ENCODE data around the gene GJB6.

The GJB6 gene

GRCh38 chr13:20270163-20270865 is 38.2 kb upstream of the GJB6 start:
- no peak for DNase-seq (ENCODE audit: extremely low spot score)
- TF ChIP-seq ZNF384 (IDR thresholded peaks at IDR 0.05) (no peak), LEF1 (IDR thresholded peaks at IDR 0.05; ENCODE audit: borderline replicate concordance) (no peak), TARDBP (IDR thresholded peaks at IDR 0.05) (no peak), PKNOX1 (IDR thresholded peaks at IDR 0.05) (no peak), FOXM1 (IDR thresholded peaks at IDR 0.05; ENCODE audit: borderline replicate concordance) (no peak), FOXA1 (IDR thresholded peaks at IDR 0.05) (no peak), BHLHE40 (IDR thresholded peaks at IDR 0.05; ENCODE audit: borderline replicate concordance) (no peak), ELF4 (IDR thresholded peaks at IDR 0.05) (no peak), HDGF (IDR thresholded peaks at IDR 0.05; ENCODE audit: borderline replicate concordance) (no peak), SUZ12 (IDR thresholded peaks at IDR 0.05) (no peak), CTBP1 (IDR thresholded peaks at IDR 0.05; ENCODE audit: borderline replicate concordance) (no peak), ARNT (IDR thresholded peaks at IDR 0.05) (no peak), L3MBTL2 (conservative IDR thresholded peaks at IDR 0.05) (no peak), NFRKB (IDR thresholded peaks at IDR 0.05) (no peak), SP1 (IDR thresholded peaks at IDR 0.05) (no peak), FOXK2 (IDR thresholded peaks at IDR 0.05) (no peak)
- ChIA-PET POLR2A (no interaction called here), CTCF (interaction anchor here (1.3 kb wide), 1 partner anchor 73 kb away, joined by 4 read pairs; no protein-coding TSS in a partner anchor)

- ChIA-PET POLR2A (no interaction called here), CTCF (no interaction called here)
- DNase-seq (ENCODE audit: extremely low spot score): no peak
- TF ChIP-seq FOXA1 (IDR thresholded peaks at IDR 0.05): no peak
Observed at GRCh38 chr13:20264271-20265018, 32.3 kb upstream of the GJB6 start.

- ChIA-PET CTCF (no interaction called here), POLR2A (no interaction called here)
- TF ChIP-seq FOXA1 (IDR thresholded peaks at IDR 0.05): no peak
- TF ChIP-seq ELF4 (IDR thresholded peaks at IDR 0.05): no peak
- no peak for TF ChIP-seq FOXK2 (IDR thresholded peaks at IDR 0.05)
- TF ChIP-seq CTBP1 (IDR thresholded peaks at IDR 0.05; ENCODE audit: borderline replicate concordance): no peak
- no peak for TF ChIP-seq ARNT (IDR thresholded peaks at IDR 0.05)
- TF ChIP-seq TARDBP (IDR thresholded peaks at IDR 0.05): no peak
- TF ChIP-seq HDGF (IDR thresholded peaks at IDR 0.05; ENCODE audit: borderline replicate concordance): no peak
- no peak for TF ChIP-seq BHLHE40 (IDR thresholded peaks at IDR 0.05; ENCODE audit: borderline replicate concordance)
- TF ChIP-seq LEF1 (IDR thresholded peaks at IDR 0.05; ENCODE audit: borderline replicate concordance): no peak
- no peak for TF ChIP-seq ZNF384 (IDR thresholded peaks at IDR 0.05)
- TF ChIP-seq SP1 (IDR thresholded peaks at IDR 0.05): no peak
- TF ChIP-seq L3MBTL2 (conservative IDR thresholded peaks at IDR 0.05): no peak
- no peak for TF ChIP-seq SUZ12 (IDR thresholded peaks at IDR 0.05)
- no peak for TF ChIP-seq FOXM1 (IDR thresholded peaks at IDR 0.05; ENCODE audit: borderline replicate concordance)
- no peak for TF ChIP-seq PKNOX1 (IDR thresholded peaks at IDR 0.05)
- DNase-seq (ENCODE audit: extremely low spot score): no peak
Observed at GRCh38 chr13:20263393-20264044, 31.4 kb upstream of the GJB6 start.

- POLR2A ChIA-PET: no interaction called here
- no peak for DNase-seq (ENCODE audit: extremely low spot score)
- TF ChIP-seq SP1 (IDR thresholded peaks at IDR 0.05) (no peak), L3MBTL2 (conservative IDR thresholded peaks at IDR 0.05) (no peak), HDGF (IDR thresholded peaks at IDR 0.05; ENCODE audit: borderline replicate concordance) (no peak), TARDBP (IDR thresholded peaks at IDR 0.05) (no peak), FOXM1 (IDR thresholded peaks at IDR 0.05; ENCODE audit: borderline replicate concordance) (no peak), ARNT (IDR thresholded peaks at IDR 0.05) (no peak), SUZ12 (IDR thresholded peaks at IDR 0.05) (no peak), PKNOX1 (IDR thresholded peaks at IDR 0.05) (no peak), BHLHE40 (IDR thresholded peaks at IDR 0.05; ENCODE audit: borderline replicate concordance) (no peak), ELF4 (IDR thresholded peaks at IDR 0.05) (no peak), LEF1 (IDR thresholded peaks at IDR 0.05; ENCODE audit: borderline replicate concordance) (no peak), FOXA1 (IDR thresholded peaks at IDR 0.05) (no peak), CTBP1 (IDR thresholded peaks at IDR 0.05; ENCODE audit: borderline replicate concordance) (no peak), ZNF384 (IDR thresholded peaks at IDR 0.05) (no peak), FOXK2 (IDR thresholded peaks at IDR 0.05) (no peak), NFRKB (IDR thresholded peaks at IDR 0.05) (no peak)
- CTCF ChIA-PET: no interaction called here
Observed at GRCh38 chr13:20258963-20259288, 26.8 kb upstream of the GJB6 start.

- DNase-seq (ENCODE audit: extremely low spot score): no peak
- no peak for TF ChIP-seq ZNF384 (IDR thresholded peaks at IDR 0.05)
- no peak for TF ChIP-seq HDGF (IDR thresholded peaks at IDR 0.05; ENCODE audit: borderline replicate concordance)
- TF ChIP-seq LEF1 (IDR thresholded peaks at IDR 0.05; ENCODE audit: borderline replicate concordance): no peak
- TF ChIP-seq FOXA1 (IDR thresholded peaks at IDR 0.05): no peak
- no peak for TF ChIP-seq ELF4 (IDR thresholded peaks at IDR 0.05)
- ChIA-PET CTCF (no interaction called here), POLR2A (no interaction called here)
Observed at GRCh38 chr13:20258208-20258962, 26.3 kb upstream of the GJB6 start.

Data from HEK293T (cell line).